Osteoblast (primary cell): Measurements from ENCODE around the gene ST6GALNAC2. TPM values are rescaled to one million over a fixed set of nuclear protein-coding genes. Genes with fewer than 3 reads are reported as not detected.
"Not testable (repeated sequence)": the region's sequence is repeated elsewhere in the genome, so short reads cannot be mapped to it uniquely, and the experiment has no call there.

Experiments used
- DNase-seq: peaks from one replicate; pipeline ENCODE4 v3.0.0; 2011; ENCODE audit warnings: low spot score, mixed read lengths; ENCODE audit not compliant: insufficient read length; ENCODE audit errors: missing footprints
- H2AFZ ChIP-seq: 2 replicates; pipeline ENCODE4 v1.6.0; 2011; ENCODE audit warnings: mild to moderate bottlenecking, low read length
- H3K27ac ChIP-seq: 2 replicates; pipeline ENCODE4 v1.5.1; 2011; ENCODE audit warnings: mild to moderate bottlenecking, low read depth, low read length, moderate library complexity
- H3K27me3 ChIP-seq: 2 replicates; pipeline ENCODE4 v1.6.0; 2012; ENCODE audit warnings: mild to moderate bottlenecking, control low read depth, inconsistent platforms, low read length, moderate library complexity; ENCODE audit not compliant: insufficient read depth
- H3K36me3 ChIP-seq: 2 replicates; pipeline ENCODE4 v1.5.1; 2011; ENCODE audit warnings: mild to moderate bottlenecking, low read length, control low read depth, moderate library complexity; ENCODE audit not compliant: insufficient read depth
- H3K4me1 ChIP-seq: 2 replicates; pipeline ENCODE4 v1.5.1; 2011; ENCODE audit warnings: mild to moderate bottlenecking, low read length, control low read depth, moderate library complexity; ENCODE audit not compliant: insufficient read depth
- H3K4me2 ChIP-seq: 2 replicates; pipeline ENCODE4 v1.6.0; 2011; ENCODE audit warnings: mild to moderate bottlenecking, low read length; ENCODE audit not compliant: insufficient read depth
- H3K4me3 ChIP-seq: fragments of 200-600 bp; sonication (generic); 3 replicates; pipeline ENCODE4 v1.5.1; 2012; ENCODE audit warnings: mild to moderate bottlenecking, low read length, inconsistent platforms; ENCODE audit not compliant: insufficient read depth
- H3K79me2 ChIP-seq: 2 replicates; pipeline ENCODE4 v1.6.0; 2012; ENCODE audit warnings: mild to moderate bottlenecking, low read length, control low read depth, inconsistent platforms; ENCODE audit not compliant: insufficient read depth
- H3K9me3 ChIP-seq: 2 replicates; pipeline ENCODE4 v1.5.1; 2011; ENCODE audit warnings: low read depth, low read length, control low read depth
- H4K20me1 ChIP-seq: 2 replicates; pipeline ENCODE4 v1.6.0; 2012; ENCODE audit warnings: mild to moderate bottlenecking, low read length, control low read depth; ENCODE audit not compliant: insufficient read depth
- CTCF ChIP-seq: IDR thresholded peaks from 2 replicates; pipeline ENCODE4 v1.5.1; 2011; ENCODE audit warnings: mild to moderate bottlenecking, low read depth, low read length, moderate library complexity; ENCODE audit errors: extremely low read depth
- total RNA-seq: library from RNA; depleted of rRNA; stranded (reverse); fragments of >200 nt; gene quantifications from 2 replicates; pipeline ENCODE4 v1.2.3, GENCODE V29; 2012

Gene ST6GALNAC2
- total RNA-seq, 1 donor = 0.36 TPM

DNA sequence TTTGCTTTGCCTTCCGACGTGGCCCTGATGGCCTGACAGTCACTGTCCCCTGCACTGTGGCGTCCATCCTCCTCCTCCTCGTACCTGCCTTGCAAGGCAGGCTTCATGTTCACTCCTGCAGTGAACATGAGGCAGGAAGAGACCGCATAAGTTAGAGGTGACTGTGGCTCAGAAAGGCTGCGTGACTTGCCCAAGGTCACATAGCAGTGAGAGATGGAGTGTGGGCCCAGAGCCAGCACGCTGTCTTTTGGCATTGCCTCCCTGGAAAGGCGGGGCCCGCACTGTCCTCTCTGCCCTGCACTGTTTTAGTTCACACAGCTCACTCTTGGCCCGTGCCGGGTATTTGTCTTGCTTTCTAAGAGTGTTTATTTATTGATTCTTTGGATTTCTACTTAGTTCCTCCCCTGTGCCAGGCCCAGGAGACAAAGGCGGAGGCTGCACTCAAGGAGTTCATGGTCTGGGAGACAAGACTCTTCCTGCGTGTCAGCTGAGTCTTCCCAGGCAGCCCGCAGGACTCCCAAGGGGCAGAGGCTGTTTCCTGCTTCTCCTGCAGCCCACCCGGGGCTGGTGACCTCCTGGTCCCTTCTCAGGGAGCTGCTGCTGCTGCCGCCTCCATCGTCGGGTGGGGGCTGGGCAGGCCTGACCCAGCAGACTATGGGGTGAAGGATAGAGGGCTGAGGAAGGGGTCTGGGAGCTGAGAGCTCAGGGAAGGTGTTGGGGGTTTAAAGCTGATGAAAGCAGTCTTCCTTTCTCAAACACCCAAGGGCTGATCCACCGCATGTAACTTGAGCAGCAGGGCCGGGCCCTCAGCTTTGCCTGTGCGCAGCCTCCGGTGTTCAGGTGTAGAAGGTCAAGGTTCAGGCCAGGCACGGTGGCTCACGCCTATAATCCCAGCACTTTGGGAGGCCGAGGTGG is 60.8 kb downstream of the ST6GALNAC2 start:
- peaks cover 41% of the 10 kb centered on the region for H3K4me1 ChIP-seq
- H3K27me3 ChIP-seq = no peaks in the 10 kb centered on the region
- no peaks in the 10 kb centered on the region for H4K20me1 ChIP-seq
- DNase-seq = peak; percentile 87
- no peaks in the 10 kb centered on the region for H3K9me3 ChIP-seq
- TF ChIP-seq CTCF = no peak
- H3K4me3 ChIP-seq = no peak overlapping the region
- no peaks in the 10 kb centered on the region for H3K36me3 ChIP-seq
- H3K4me2 ChIP-seq = peak overlapping the region; percentile 0
- no peak overlapping the region for H2AFZ ChIP-seq
- H3K27ac ChIP-seq = peak overlapping the region; percentile 69
- no peaks in the 10 kb centered on the region for H3K79me2 ChIP-seq

DNA sequence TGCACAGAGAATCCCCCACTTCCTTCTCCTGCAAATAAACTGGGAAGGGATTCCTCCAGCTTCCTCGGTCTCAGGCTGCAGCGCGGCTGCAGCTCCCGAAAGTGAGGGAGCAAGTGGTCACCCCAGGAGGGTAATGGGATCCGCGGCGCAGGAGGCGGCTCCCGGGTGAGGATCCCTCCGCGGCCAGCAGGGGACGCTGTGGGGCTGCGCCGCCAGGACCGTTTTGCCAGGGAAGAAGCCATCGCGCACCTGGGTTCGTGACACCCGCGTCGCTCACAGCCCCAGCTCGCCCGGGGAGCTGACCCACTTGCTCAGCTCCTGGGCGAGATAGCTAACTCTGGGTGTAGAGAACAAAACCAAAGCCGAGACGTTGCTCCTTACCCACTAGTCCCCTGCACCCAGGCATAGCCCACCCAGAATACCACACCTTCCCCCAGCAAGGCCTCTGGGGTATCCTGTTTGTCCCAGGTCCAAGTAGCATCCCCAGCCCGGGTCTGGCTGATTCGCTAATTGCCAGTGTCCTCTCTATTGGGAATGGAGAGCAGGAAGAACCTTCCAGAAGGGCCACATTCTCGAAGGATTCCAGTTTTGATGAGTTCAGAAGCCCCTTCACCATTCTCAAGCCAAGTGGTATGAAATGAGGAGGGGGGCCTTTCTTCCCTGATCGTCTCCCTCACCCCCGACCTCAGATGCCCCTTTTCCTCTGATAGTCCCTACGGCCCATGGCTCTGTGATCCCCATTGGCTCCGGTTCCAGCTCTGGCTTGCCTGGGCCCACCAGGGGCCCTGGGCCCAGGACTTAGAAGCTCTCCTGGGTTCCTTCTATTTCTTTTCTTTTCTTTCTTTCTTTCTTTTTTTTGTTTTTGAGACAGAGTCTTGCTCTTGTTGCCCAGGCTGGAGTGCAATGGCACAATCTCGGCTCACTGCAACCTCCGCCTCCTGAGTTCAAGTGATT is 62.3 kb downstream of the ST6GALNAC2 start:
- Histone ChIP-seq H2AFZ (peak overlapping the region; percentile 66), H3K27ac (peak overlapping the region; percentile 3), H3K36me3 (no peaks in the 10 kb centered on the region), H3K4me2 (peak overlapping the region; percentile 67), H3K4me3 (no peak overlapping the region), H3K4me1 (peaks cover 26% of the 10 kb centered on the region), H3K79me2 (no peaks in the 10 kb centered on the region), H3K9me3 (no peaks in the 10 kb centered on the region), H4K20me1 (no peaks in the 10 kb centered on the region), H3K27me3 (no peaks in the 10 kb centered on the region)
- peak; percentile 95 for DNase-seq
- peak; percentile 92 for TF ChIP-seq CTCF

GRCh38 chr17:76521683-76522082 is 64.0 kb downstream of the ST6GALNAC2 start:
- H3K27me3 ChIP-seq, H4K20me1 ChIP-seq, H3K27ac ChIP-seq, H3K79me2 ChIP-seq, H3K9me3 ChIP-seq, H3K4me2 ChIP-seq, H3K4me3 ChIP-seq, H3K36me3 ChIP-seq, H2AFZ ChIP-seq, DNase-seq: not testable (repeated sequence)
- H3K4me1 ChIP-seq = peaks cover 15% of the 10 kb centered on the region

GRCh38 chr17:76521262-76521661 is 64.4 kb downstream of the ST6GALNAC2 start:
- no peak overlapping the region for H2AFZ ChIP-seq
- no peak overlapping the region for H3K4me3 ChIP-seq
- DNase-seq = peak; percentile 18
- no peaks in the 10 kb centered on the region for H3K27me3 ChIP-seq
- H3K4me1 ChIP-seq = peaks cover 15% of the 10 kb centered on the region
- H4K20me1 ChIP-seq = no peaks in the 10 kb centered on the region
- no peak overlapping the region for H3K27ac ChIP-seq
- no peaks in the 10 kb centered on the region for H3K9me3 ChIP-seq
- no peak overlapping the region for H3K4me2 ChIP-seq
- H3K36me3 ChIP-seq = no peaks in the 10 kb centered on the region
- no peaks in the 10 kb centered on the region for H3K79me2 ChIP-seq
- no peak for TF ChIP-seq CTCF
